HAP-1 (cell line): ENCODE data around the gene EHBP1.

Experiments
- DNase-seq, 2 experiments: peaks; one replicate each; pipeline ENCODE4 v3.0.0-alpha.2; 2016 to 2020; ENCODE audit warnings: low spot score in 2 of 2
- H3K27me3 ChIP-seq: fragments of 250-450 bp; sonication (Bioruptor Pico); 2 replicates; pipeline ENCODE4 v1.5.1; 2020; ENCODE audit warnings: low read depth, mild to moderate bottlenecking, moderate library complexity
- H3K36me3 ChIP-seq: fragments of 250-450 bp; sonication (Bioruptor Pico); replicated peaks from 2 replicates; pipeline ENCODE4 v1.5.1; 2020; ENCODE audit warnings: mild to moderate bottlenecking
- H3K4me1 ChIP-seq: fragments of 250-450 bp; sonication (Bioruptor Pico); 2 replicates; pipeline ENCODE4 v1.5.1; 2020; ENCODE audit warnings: mild to moderate bottlenecking
- H3K4me3 ChIP-seq: fragments of 250-450 bp; sonication (Bioruptor Pico); 2 replicates; pipeline ENCODE4 v1.5.1; 2020; ENCODE audit warnings: mild to moderate bottlenecking, moderate library complexity
- H3K9me3 ChIP-seq: fragments of 250-450 bp; sonication (Bioruptor Pico); 2 replicates; pipeline ENCODE4 v1.5.1; 2020; ENCODE audit warnings: mild to moderate bottlenecking, moderate library complexity
- in situ Hi-C: fragments of 300-500 bp; cut with MboI; formaldehyde crosslinking; loops from 3 replicates; pipeline ENCODE4 v1.14.3; 2020; ENCODE audit warnings: low sequenced_read_pairs, inconsistent platforms, mixed read lengths

Gene EHBP1

DNA sequence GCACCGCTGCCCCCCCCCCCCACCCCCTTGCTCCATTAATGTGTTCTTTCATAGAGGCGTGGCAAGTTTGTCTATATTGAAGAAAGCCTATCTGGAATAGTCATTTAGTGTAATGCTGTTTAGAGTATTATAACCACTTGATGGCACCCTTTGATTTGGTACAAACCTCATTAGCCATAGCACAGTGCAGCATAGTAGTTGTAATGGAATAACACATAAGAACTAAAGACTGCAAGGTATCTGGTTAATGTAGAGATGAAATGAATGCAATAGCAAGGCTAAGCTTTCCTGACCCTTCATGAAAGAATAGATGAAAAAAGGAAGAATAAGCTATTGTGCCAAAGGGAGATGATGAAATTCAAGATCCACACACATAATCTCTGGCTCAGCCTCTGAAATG, 81.9 kb downstream of the EHBP1 start:
- in situ Hi-C loops = loop anchor here (25.0 kb wide), 1 partner anchor 250 kb away; no protein-coding TSS in a partner anchor
- no peaks in the 10 kb centered on the region for H3K27me3 ChIP-seq
- H3K36me3 ChIP-seq = no peaks in the 10 kb centered on the region
- peak; percentile 14 to 80 for DNase-seq
- H3K9me3 ChIP-seq = 0 out of 2 replicates have a peak, but pooled peaks cover 2% of the 10 kb centered on the region
- peaks cover 15% of the 10 kb centered on the region for H3K4me1 ChIP-seq
- no peak overlapping the region for H3K4me3 ChIP-seq

- no peaks in the 10 kb centered on the region for H3K27me3 ChIP-seq
- DNase-seq = no peak
- H3K9me3 ChIP-seq = no peaks in the 10 kb centered on the region
- H3K4me1 ChIP-seq = peaks cover 15% of the 10 kb centered on the region
- in situ Hi-C loops = loop anchor here (25.0 kb wide), 1 partner anchor 248 kb away; no protein-coding TSS in a partner anchor
- H3K36me3 ChIP-seq = no peaks in the 10 kb centered on the region
- no peak overlapping the region for H3K4me3 ChIP-seq
Observed at GRCh38 chr2:62789518-62789917, 84.0 kb downstream of the EHBP1 start.

GRCh38 chr2:62789918-62790317, 84.4 kb downstream of the EHBP1 start:
- in situ Hi-C loops = loop anchor here (25.0 kb wide), 1 partner anchor 247 kb away; no protein-coding TSS in a partner anchor
- Histone ChIP-seq H3K4me1 (peaks cover 15% of the 10 kb centered on the region), H3K36me3 (no peaks in the 10 kb centered on the region), H3K9me3 (no peaks in the 10 kb centered on the region), H3K27me3 (no peaks in the 10 kb centered on the region), H3K4me3 (no peak overlapping the region)
- no peak for DNase-seq

GRCh38 chr2:62792408-62792807, 86.9 kb downstream of the EHBP1 start:
- in situ Hi-C loops = loop anchor here (25.0 kb wide), 1 partner anchor 245 kb away; no protein-coding TSS in a partner anchor
- DNase-seq = no peak
- Histone ChIP-seq H3K4me1 (peaks cover 7% of the 10 kb centered on the region), H3K4me3 (no peak overlapping the region), H3K36me3 (no peaks in the 10 kb centered on the region), H3K9me3 (no peaks in the 10 kb centered on the region), H3K27me3 (no peaks in the 10 kb centered on the region)

DNA sequence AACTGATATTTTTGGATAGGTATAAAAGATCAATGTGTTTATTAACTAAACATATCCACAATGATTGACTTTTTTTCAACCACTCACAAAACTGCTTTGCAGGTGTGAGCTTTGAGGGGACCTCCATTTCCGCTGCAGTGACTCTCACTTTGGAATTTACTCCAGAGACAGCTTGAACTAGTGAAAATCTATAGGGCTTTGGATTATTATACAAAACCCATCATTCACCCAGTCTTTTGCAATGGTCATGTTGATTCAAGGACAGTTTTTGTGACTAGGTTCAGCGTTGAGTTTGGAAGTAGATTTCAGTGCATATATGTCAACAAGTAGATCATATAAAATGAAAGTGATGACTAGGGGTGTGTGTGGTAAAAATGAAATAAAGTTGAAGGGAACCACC, 87.7 kb downstream of the EHBP1 start:
- DNase-seq = no peak
- no peak overlapping the region for H3K4me3 ChIP-seq
- no peaks in the 10 kb centered on the region for H3K36me3 ChIP-seq
- H3K9me3 ChIP-seq = no peaks in the 10 kb centered on the region
- no peaks in the 10 kb centered on the region for H3K4me1 ChIP-seq
- H3K27me3 ChIP-seq = no peaks in the 10 kb centered on the region
- in situ Hi-C loops = loop anchor here (25.0 kb wide), 1 partner anchor 244 kb away; no protein-coding TSS in a partner anchor

DNA sequence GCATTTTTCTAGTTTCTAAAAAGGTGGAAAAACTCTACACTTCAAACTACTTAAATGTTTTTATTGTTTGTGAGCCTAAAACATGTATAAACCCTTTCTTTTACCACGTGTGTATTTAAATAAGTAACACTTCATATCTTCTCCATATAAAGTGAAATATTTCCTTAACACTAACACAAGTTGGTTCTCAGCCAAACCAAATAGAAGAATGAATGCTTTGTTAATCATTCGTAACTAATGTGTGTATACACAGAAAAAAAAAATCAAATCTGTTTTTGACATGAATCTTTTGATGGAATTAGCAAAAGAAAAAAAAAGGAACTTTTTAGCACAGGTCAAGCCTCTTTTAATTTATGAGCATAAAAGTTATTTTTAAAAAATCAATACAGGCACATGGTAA, 89.3 kb downstream of the EHBP1 start:
- Histone ChIP-seq H3K27me3 (no peaks in the 10 kb centered on the region), H3K9me3 (no peaks in the 10 kb centered on the region), H3K36me3 (no peaks in the 10 kb centered on the region), H3K4me3 (no peak overlapping the region), H3K4me1 (no peaks in the 10 kb centered on the region)
- in situ Hi-C loops = loop anchor here (25.0 kb wide), 1 partner anchor 243 kb away; no protein-coding TSS in a partner anchor
- DNase-seq = peak in 1 of 2 experiments; percentile 11

- H3K27me3 ChIP-seq = no peaks in the 10 kb centered on the region
- in situ Hi-C loops = loop anchor here (25.0 kb wide), 1 partner anchor 242 kb away; no protein-coding TSS in a partner anchor
- no peak for DNase-seq
- no peaks in the 10 kb centered on the region for H3K4me1 ChIP-seq
- no peaks in the 10 kb centered on the region for H3K36me3 ChIP-seq
- no peak overlapping the region for H3K4me3 ChIP-seq
- no peaks in the 10 kb centered on the region for H3K9me3 ChIP-seq
Observed at GRCh38 chr2:62795341-62795740, 89.8 kb downstream of the EHBP1 start.

DNA sequence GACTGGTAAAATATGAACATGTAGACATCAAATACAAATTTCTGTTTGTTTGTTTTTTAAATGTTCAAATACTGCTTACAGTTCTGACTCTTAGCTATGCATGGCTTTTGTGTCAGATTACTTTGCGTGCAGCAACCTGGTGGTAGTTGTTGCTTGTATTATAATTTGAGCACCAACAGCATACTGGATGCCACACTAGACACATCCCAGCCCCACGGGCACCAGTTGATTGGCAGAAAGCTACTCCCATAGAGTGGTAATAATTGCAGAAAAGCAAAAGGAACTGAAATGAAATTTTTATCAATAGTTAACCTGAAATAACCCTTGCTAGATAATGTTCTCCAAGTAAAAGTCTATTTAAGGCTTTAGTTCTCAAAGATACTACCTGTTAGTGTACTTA, 91.6 kb downstream of the EHBP1 start:
- no peaks in the 10 kb centered on the region for H3K27me3 ChIP-seq
- in situ Hi-C loops = loop anchor here (25.0 kb wide), 1 partner anchor 240 kb away; no protein-coding TSS in a partner anchor
- no peak overlapping the region for H3K4me3 ChIP-seq
- H3K4me1 ChIP-seq = no peaks in the 10 kb centered on the region
- H3K36me3 ChIP-seq = no peaks in the 10 kb centered on the region
- DNase-seq = no peak
- no peaks in the 10 kb centered on the region for H3K9me3 ChIP-seq

GRCh38 chr2:62800618-62801017, 95.1 kb downstream of the EHBP1 start:
- no peaks in the 10 kb centered on the region for H3K27me3 ChIP-seq
- H3K4me3 ChIP-seq = no peak overlapping the region
- no peaks in the 10 kb centered on the region for H3K4me1 ChIP-seq
- no peak for DNase-seq
- H3K36me3 ChIP-seq = no peaks in the 10 kb centered on the region
- no peaks in the 10 kb centered on the region for H3K9me3 ChIP-seq
- in situ Hi-C loops = no loop called here

DNA sequence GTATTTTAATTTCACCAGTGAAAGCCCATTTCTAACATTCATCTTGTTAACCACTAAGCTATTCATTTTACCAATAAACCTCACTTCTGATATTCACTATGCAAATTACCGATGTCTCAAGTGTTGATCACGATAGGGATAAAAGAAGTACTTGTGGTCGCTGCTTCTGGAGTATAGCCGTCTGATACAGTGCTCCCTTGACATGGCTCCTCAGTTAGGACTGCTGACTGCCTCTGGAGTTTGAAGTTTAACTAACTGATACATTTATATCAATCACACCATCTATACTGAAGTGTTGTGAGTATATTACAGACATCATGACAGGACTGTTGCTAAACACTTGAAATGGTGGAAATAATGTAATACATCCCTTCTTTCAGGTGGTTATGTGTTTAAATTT, 95.6 kb downstream of the EHBP1 start:
- in situ Hi-C loops = no loop called here
- no peaks in the 10 kb centered on the region for H3K4me1 ChIP-seq
- no peak overlapping the region for H3K4me3 ChIP-seq
- no peaks in the 10 kb centered on the region for H3K9me3 ChIP-seq
- no peak for DNase-seq
- H3K36me3 ChIP-seq = no peaks in the 10 kb centered on the region
- H3K27me3 ChIP-seq = no peaks in the 10 kb centered on the region

- Histone ChIP-seq H3K27me3 (no peaks in the 10 kb centered on the region), H3K36me3 (no peaks in the 10 kb centered on the region), H3K4me3 (no peak overlapping the region), H3K9me3 (no peaks in the 10 kb centered on the region), H3K4me1 (no peaks in the 10 kb centered on the region)
- no peak for DNase-seq
- in situ Hi-C loops = no loop called here
Observed at GRCh38 chr2:62801814-62802523, 96.5 kb downstream of the EHBP1 start.

- H3K4me1 ChIP-seq = no peaks in the 10 kb centered on the region
Observed at GRCh38 chr2:62803961-62804360, 98.4 kb downstream of the EHBP1 start.

DNA sequence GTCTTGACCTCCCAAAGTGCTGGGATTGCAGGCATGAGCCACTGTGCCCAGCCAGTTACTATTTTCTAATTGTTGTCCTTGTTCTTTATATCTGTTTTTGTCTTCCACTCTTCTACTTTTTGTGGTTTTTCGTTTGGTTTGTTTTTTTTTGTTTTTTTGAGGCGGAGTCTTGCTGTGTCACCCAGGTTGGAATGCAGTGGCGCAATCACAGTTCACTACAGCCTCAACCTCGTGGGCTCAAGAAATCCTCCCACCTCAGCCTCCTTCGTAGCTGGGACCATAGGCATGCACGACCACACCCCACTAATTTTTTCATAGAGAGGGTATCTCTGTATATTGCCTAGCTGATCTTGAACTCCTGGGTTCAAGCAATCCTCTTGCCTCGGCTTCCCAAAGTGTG, 100.7 kb downstream of the EHBP1 start:
- H3K4me3 ChIP-seq = no peak overlapping the region
- no peak for DNase-seq
- in situ Hi-C loops = no loop called here
- no peaks in the 10 kb centered on the region for H3K27me3 ChIP-seq
- H3K36me3 ChIP-seq = no peaks in the 10 kb centered on the region
- H3K9me3 ChIP-seq = no peaks in the 10 kb centered on the region
- no peaks in the 10 kb centered on the region for H3K4me1 ChIP-seq

More at GRCh38 chr2:62803961-62804360, 98.4 kb downstream of the EHBP1 start:
- in situ Hi-C loops = no loop called here
- no peak for DNase-seq
- Histone ChIP-seq H3K36me3 (no peaks in the 10 kb centered on the region), H3K4me3 (no peak overlapping the region), H3K27me3 (no peaks in the 10 kb centered on the region), H3K9me3 (no peaks in the 10 kb centered on the region)

GRCh38 chr2:62808554-62808953, 103.0 kb downstream of the EHBP1 start:
- no peaks in the 10 kb centered on the region for H3K27me3 ChIP-seq
- no peak overlapping the region for H3K4me3 ChIP-seq
- H3K4me1 ChIP-seq = no peaks in the 10 kb centered on the region
- H3K36me3 ChIP-seq = no peaks in the 10 kb centered on the region
- in situ Hi-C loops = no loop called here
- DNase-seq = no peak
- no peaks in the 10 kb centered on the region for H3K9me3 ChIP-seq
